K562 (cell line): ENCODE data around the gene TGFB1I1. TPM values are rescaled to one million over a fixed set of nuclear protein-coding genes. Genes with fewer than 3 reads are reported as not detected.

Experiments
- ATAC-seq: fragments of 200-7000 bp; cut with Tn5 transposase; 3 replicates; pipeline ENCODE4 v1.9.1; 2020; ENCODE audit warnings: moderate library complexity
- BruUV-seq: library from RNA; stranded (reverse); fragments of 400-500 nt; replicated peaks from 2 replicates; lab custom pipeline; 2021; lab: Mats Ljungman, UMichigan
- CTCF ChIA-PET: fragments of 300-600 bp; formaldehyde crosslinking; extraction: SDS; loops from one replicate; lab custom pipeline; 2021; ENCODE audit warnings: low intra/inter-chr PET ratio; lab: Yijun Ruan, JAX
- POLR2A ChIA-PET: fragments of 300-600, 350-650 bp; sonication (Branson Sonifier 250); formaldehyde crosslinking; extraction: SDS; loops from one replicate; lab custom pipeline; 2021; ENCODE audit warnings: antibody characterized with exemption, inconsistent platforms; lab: Yijun Ruan, JAX
- DNase-seq, 4 experiments: peaks; one replicate each; pipeline versions ENCODE4 v3.0.0 to v3.0.0-alpha.2; 2011 to 2018; ENCODE audit warnings: low spot score in 3 of 4, mixed read lengths in 3 of 4; ENCODE audit errors: extremely low read depth in 1 of 4
- FAIRE-seq: peaks from 2 replicates; lab custom pipeline; 2011; peaks lifted over from hg19 to GRCh38; lab: Jason Lieb, UNC
- H2AFZ ChIP-seq: 2 replicates; pipeline ENCODE4 v1.6.0; 2011; ENCODE audit warnings: low read depth, low read length, control low read depth, inconsistent platforms
- H3K27ac ChIP-seq: fragments of 200-600 bp; 3 replicates; pipeline ENCODE4 v1.8.0; 2011; ENCODE audit warnings: low read depth, mild to moderate bottlenecking, control low read depth, inconsistent platforms, low read length, moderate library complexity, mixed read lengths; ENCODE audit errors: extremely low read depth
- H3K27me3 ChIP-seq, 2 experiments: fragments of 300-600 bp in 1 of 2; 2 replicates in 1 of 2; 3 replicates in 1 of 2; pipeline versions ENCODE4 v1.6.0 to v1.8.0; 2011; ENCODE audit warnings: inconsistent platforms in 2 of 2, low read length in 2 of 2, mild to moderate bottlenecking in 1 of 2, mixed read lengths in 1 of 2, moderate library complexity in 1 of 2; ENCODE audit not compliant: control insufficient read depth in 2 of 2, insufficient read depth in 2 of 2
- H3K36me3 ChIP-seq: fragments of 300-600 bp; 3 replicates; pipeline ENCODE4 v1.8.0; 2011; ENCODE audit warnings: mild to moderate bottlenecking, low read length, inconsistent platforms; ENCODE audit not compliant: control insufficient read depth, insufficient read depth
- H3K4me1 ChIP-seq, 2 experiments: fragments of 200-600 bp in 1 of 2; replicated peaks in 1 of 2; 2 replicates in 1 of 2; 3 replicates in 1 of 2; pipeline versions ENCODE4 v1.5.1 to v1.8.0; 2011; ENCODE audit warnings: inconsistent platforms in 2 of 2, low read length in 2 of 2, mild to moderate bottlenecking in 1 of 2, mixed read lengths in 1 of 2, moderate library complexity in 1 of 2; ENCODE audit not compliant: control insufficient read depth in 2 of 2, insufficient read depth in 2 of 2
- H3K4me2 ChIP-seq: 2 replicates; pipeline ENCODE4 v1.6.1; 2011; ENCODE audit warnings: low read length, control low read depth, inconsistent platforms, mixed read lengths; ENCODE audit not compliant: insufficient read depth
- H3K4me3 ChIP-seq: fragments of 200-600 bp; sonication (generic), shearing (Covaris generic); 2 replicates; pipeline ENCODE4 v1.5.1; 2016; ENCODE audit warnings: control low read depth, inconsistent platforms
- H3K79me2 ChIP-seq: fragments of 200-600 bp; 3 replicates; pipeline ENCODE4 v1.8.0; 2011; ENCODE audit warnings: low read length, inconsistent platforms; ENCODE audit not compliant: control insufficient read depth, insufficient read depth
- H3K9ac ChIP-seq, 2 experiments: 2 replicates each; pipeline versions ENCODE4 v1.6.0 to v1.6.1; 2011; ENCODE audit warnings: low read depth in 2 of 2, low read length in 2 of 2, control low read depth in 1 of 2, inconsistent platforms in 1 of 2, mild to moderate bottlenecking in 1 of 2, mixed read lengths in 1 of 2; ENCODE audit not compliant: insufficient read depth in 1 of 2
- H3K9me1 ChIP-seq: one replicate; pipeline ENCODE4 v1.6.0; 2011; ENCODE audit warnings: inconsistent platforms, mild to moderate bottlenecking, low read length, moderate library complexity; ENCODE audit not compliant: control insufficient read depth, insufficient read depth
- H3K9me3 ChIP-seq: replicated peaks from 2 replicates; pipeline ENCODE4 v1.5.1; 2011; ENCODE audit warnings: low read depth, low read length, inconsistent platforms; ENCODE audit not compliant: control insufficient read depth, insufficient read depth
- H4K20me1 ChIP-seq: replicated peaks from 2 replicates; pipeline ENCODE4 v1.6.1; 2011; ENCODE audit warnings: low read length, inconsistent platforms, mixed read lengths; ENCODE audit not compliant: control insufficient read depth, insufficient read depth
- EHMT2 ChIP-seq: fragments of 450-650 bp; IDR thresholded peaks from 2 replicates; pipeline ENCODE4 v1.6.1; 2018; ENCODE audit warnings: antibody characterized with exemption
- FOXA1 ChIP-seq: fragments of 450-650 bp; IDR thresholded peaks from 2 replicates; pipeline ENCODE4 v1.6.1; 2016; ENCODE audit warnings: mild to moderate bottlenecking, borderline replicate concordance
- IRF2 ChIP-seq: sonication (generic); formaldehyde crosslinking; IDR thresholded peaks from 2 replicates; pipeline ENCODE4 v1.8.1; 2022; ENCODE audit warnings: mild to moderate bottlenecking, missing genetic modification reagents
- KDM1A ChIP-seq, 2 experiments: fragments of 450-650 bp; IDR thresholded peaks; 2 replicates each; pipeline ENCODE4 v1.6.1; 2016; ENCODE audit warnings: mild to moderate bottlenecking in 2 of 2
- MAFG ChIP-seq: fragments of 450-650 bp; conservative IDR thresholded peaks from 2 replicates; pipeline ENCODE4 v1.6.1; 2016; ENCODE audit warnings: missing genetic modification characterization, missing compliant biosample characterization
- MXI1 ChIP-seq: IDR thresholded peaks from 2 replicates; pipeline ENCODE4 v1.6.1; 2011; ENCODE audit warnings: low read depth, mild to moderate bottlenecking, improper control_type of control experiment, low read length
- SIX5 ChIP-seq, 2 experiments: IDR thresholded peaks; 2 replicates each; pipeline ENCODE4 v1.6.1; 2011; ENCODE audit warnings: low read length in 2 of 2, borderline replicate concordance in 1 of 2, low read depth in 1 of 2, mild to moderate bottlenecking in 1 of 2, moderate library complexity in 1 of 2; ENCODE audit not compliant: insufficient read depth in 1 of 2
- SMARCA4 ChIP-seq: fragments of 450-650 bp; IDR thresholded peaks from 2 replicates; pipeline ENCODE4 v1.6.1; 2016
- ZNF140 ChIP-seq: fragments of 250-450 bp; sonication (Bioruptor Pico); IDR thresholded peaks from 2 replicates; pipeline ENCODE4 v1.8.0; 2021; ENCODE audit warnings: moderate library complexity, mild to moderate bottlenecking, inconsistent platforms
- ZNF316 ChIP-seq: fragments of 450-650 bp; IDR thresholded peaks from 2 replicates; pipeline ENCODE4 v1.6.1; 2016
- ZNF57 ChIP-seq: fragments of 450-650 bp; formaldehyde crosslinking; IDR thresholded peaks from 2 replicates; pipeline ENCODE4 v1.4.0; 2020; ENCODE audit warnings: mild to moderate bottlenecking, moderate library complexity
- ZNF586 ChIP-seq: fragments of 450-650 bp; formaldehyde crosslinking; conservative IDR thresholded peaks from 2 replicates; pipeline ENCODE4 v1.4.0; 2020; ENCODE audit warnings: mild to moderate bottlenecking, moderate library complexity
- WGBS: fragments of 100-300 bp; shearing (Covaris generic); methylation state at CpG from one replicate; pipeline ENCODE4 v1.1.6; 2016; ENCODE audit warnings: low coverage, mixed read lengths; ENCODE audit not compliant: insufficient coverage; ENCODE audit errors: missing lambda C conversion rate; 5-methylcytosine and 5-hydroxymethylcytosine counted together
- in situ Hi-C: fragments of 300-500 bp; cut with MboI; formaldehyde crosslinking; loops from 4 replicates; pipeline ENCODE4 v1.15.0; 2018; ENCODE audit warnings: inconsistent platforms, mixed read lengths
- intact Hi-C: fragments of 100-400 bp; cut with micrococcal nuclease; formaldehyde crosslinking; loops from 2 replicates; pipeline ENCODE4 v1.14.2; 2022
- polyA plus RNA-seq, 8 experiments: library from polyadenylated mRNA; depleted of rRNA in 4 of 8; stranded (reverse) in 5 of 8; unstranded in 3 of 8; fragments of >200 nt; fragmentation: Nextera tagmentation in 2 of 8; fragmentation: Illumina TruSeq in 1 of 8; extraction: Ambion mirVana in 2 of 8; extraction: Trizol in 1 of 8; gene quantifications; 2 replicates each; pipeline versions ENCODE4 v1.2.1 to v1.2.3, GENCODE V29; 2011 to 2014; ENCODE audit warnings: inconsistent platforms in 1 of 8, missing spikeins in 1 of 8
- total RNA-seq, 7 experiments: library from RNA; depleted of rRNA in 6 of 7; stranded (reverse); fragments of >200 nt in 6 of 7; fragmentation: Illumina TruSeq in 2 of 7; extraction: Trizol in 2 of 7; gene quantifications; 2 replicates each; pipeline versions ENCODE4 v1.2.1 to v1.2.3, GENCODE V29; 2011 to 2021; ENCODE audit warnings: low replicate concordance in 1 of 7
- TF ChIP-seq, protein P1 (sequence below): fragments of 450-650 bp; IDR thresholded peaks from 2 replicates; pipeline ENCODE4 v1.6.1; 2018; ENCODE audit not compliant: partially characterized antibody
- TF ChIP-seq, protein P2 (sequence below): fragments of 250-450 bp; sonication (Bioruptor Pico); IDR thresholded peaks from 2 replicates; pipeline ENCODE4 v1.5.0; 2021; ENCODE audit warnings: mild to moderate bottlenecking, borderline replicate concordance

The TGFB1I1 gene
- total and polyA plus RNA-seq, 9 of the 15 experiments (the other 6 are each of a cell fraction or from before 2014, with no cell fraction given) = 0.04 to 0.91 (median 0.19) TPM

DNA sequence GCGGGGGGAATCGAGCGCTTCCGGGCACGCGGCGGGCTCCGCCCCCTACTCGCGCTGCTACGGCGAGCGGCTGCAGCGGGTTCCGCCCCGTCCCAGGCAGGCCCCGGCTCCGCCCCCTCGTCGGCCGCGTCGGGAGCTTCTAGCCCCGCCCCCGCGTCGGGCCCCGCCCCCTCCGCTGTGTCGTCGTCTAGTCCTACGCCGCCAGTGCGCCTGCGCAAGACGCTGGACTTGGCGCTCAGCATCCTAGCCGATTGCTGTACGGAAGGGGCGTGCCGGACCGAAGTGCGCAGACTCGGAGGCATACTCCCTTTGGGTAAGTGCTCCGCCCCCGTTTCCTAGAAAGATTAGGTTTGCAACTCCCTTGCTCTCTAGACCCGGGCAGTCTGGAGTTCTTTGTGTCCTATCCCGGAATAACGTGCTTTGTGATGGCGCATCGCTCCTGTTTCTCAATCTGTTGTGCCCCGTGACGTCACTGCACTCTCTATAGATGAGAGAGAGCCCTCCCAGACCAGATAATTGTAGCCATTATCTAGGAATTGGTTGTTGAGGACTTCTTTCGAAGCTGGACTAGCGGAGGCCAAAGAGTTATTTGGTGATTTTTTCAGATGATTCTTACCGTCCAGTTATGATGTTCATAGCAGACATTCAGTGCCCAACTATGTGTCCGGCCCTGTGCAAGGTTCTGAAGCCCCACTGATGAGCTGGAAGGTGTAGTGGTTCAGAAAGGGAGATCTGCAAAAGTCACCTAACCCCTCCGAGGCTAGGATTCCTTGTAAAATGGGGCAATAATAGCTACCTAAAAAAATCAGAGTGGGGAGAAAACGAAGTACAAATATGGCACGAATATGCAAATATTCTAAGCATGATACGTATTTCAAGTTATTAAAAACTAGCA, 12.0 kb upstream of the TGFB1I1 start:
- FAIRE-seq (peak; percentile 98), DNase-seq (peak; percentile 95 to 99 (median 96)), ATAC-seq (peak; percentile 82)
- ChIA-PET POLR2A (interaction anchor here (0.6 to 1.9 kb wide), 17 partner anchors 8 to 901 kb away, joined by 3 to 15 read pairs (median 4); partner anchors contain the start of genes FUS and RUSF1), CTCF (interaction anchor here (0.6 to 1.0 kb wide), 5 partner anchors 237 to 459 kb away, joined by 3 to 4 read pairs (median 3); no protein-coding TSS in a partner anchor)
- Histone ChIP-seq H3K79me2 (peaks cover 54% of the 10 kb centered on the region), H4K20me1 (peaks cover 4% of the 10 kb centered on the region), H3K27ac (peak overlapping the region; percentile 99), H3K4me3 (peak overlapping the region; percentile 83), H3K27me3 (no peaks in the 10 kb centered on the region), H3K9me1 (no peaks in the 10 kb centered on the region), H3K4me2 (peak overlapping the region; percentile 97), H2AFZ (peak overlapping the region; percentile 99), H3K36me3 (peaks cover 53% of the 10 kb centered on the region; the same call in 2 of the 3 replicates), H3K9me3 (no peaks in the 10 kb centered on the region), H3K9ac (peak overlapping the region; percentile 98 to 100), H3K4me1 (peaks cover 24 to 50% of the 10 kb centered on the region in 2 experiments)
- intact Hi-C loops (loop anchor here (5.0 to 10.0 kb wide), 3 partner anchors 47 to 505 kb away; partner anchors contain the start of genes RUSF1 and SETD1A), in situ Hi-C loops (loop anchor here (10.0 kb wide), 1 partner anchor 235 kb away; no protein-coding TSS in a partner anchor)
- BruUV-seq = no TSS peak
- under 1% methylated on average over 45 of the region's 61 CpGs for WGBS
- TF ChIP-seq ZNF586 (CRISPR knock-in tag) (no peak), SIX5 (IDR thresholded peaks at IDR 0.05; ENCODE audit: borderline replicate concordance in 1 of 2, insufficient read depth in 1 of 2, low read depth in 1 of 2, low read length in 2 of 2) (no peak), ZNF140 (CRISPR knock-in tag) (no peak), ZNF316 (no peak), MAFG (tag) (no peak), IRF2 (CRISPR knock-in tag) (no peak), SMARCA4 (no peak; the same call in 1 of the 2 replicates), KDM1A (IDR thresholded peaks at IDR 0.05) (no peak), MXI1 (no peak), EHMT2 (no peak), ZNF57 (CRISPR knock-in tag) (no peak), FOXA1 (no peak)
- TF ChIP-seq, protein P1, sequence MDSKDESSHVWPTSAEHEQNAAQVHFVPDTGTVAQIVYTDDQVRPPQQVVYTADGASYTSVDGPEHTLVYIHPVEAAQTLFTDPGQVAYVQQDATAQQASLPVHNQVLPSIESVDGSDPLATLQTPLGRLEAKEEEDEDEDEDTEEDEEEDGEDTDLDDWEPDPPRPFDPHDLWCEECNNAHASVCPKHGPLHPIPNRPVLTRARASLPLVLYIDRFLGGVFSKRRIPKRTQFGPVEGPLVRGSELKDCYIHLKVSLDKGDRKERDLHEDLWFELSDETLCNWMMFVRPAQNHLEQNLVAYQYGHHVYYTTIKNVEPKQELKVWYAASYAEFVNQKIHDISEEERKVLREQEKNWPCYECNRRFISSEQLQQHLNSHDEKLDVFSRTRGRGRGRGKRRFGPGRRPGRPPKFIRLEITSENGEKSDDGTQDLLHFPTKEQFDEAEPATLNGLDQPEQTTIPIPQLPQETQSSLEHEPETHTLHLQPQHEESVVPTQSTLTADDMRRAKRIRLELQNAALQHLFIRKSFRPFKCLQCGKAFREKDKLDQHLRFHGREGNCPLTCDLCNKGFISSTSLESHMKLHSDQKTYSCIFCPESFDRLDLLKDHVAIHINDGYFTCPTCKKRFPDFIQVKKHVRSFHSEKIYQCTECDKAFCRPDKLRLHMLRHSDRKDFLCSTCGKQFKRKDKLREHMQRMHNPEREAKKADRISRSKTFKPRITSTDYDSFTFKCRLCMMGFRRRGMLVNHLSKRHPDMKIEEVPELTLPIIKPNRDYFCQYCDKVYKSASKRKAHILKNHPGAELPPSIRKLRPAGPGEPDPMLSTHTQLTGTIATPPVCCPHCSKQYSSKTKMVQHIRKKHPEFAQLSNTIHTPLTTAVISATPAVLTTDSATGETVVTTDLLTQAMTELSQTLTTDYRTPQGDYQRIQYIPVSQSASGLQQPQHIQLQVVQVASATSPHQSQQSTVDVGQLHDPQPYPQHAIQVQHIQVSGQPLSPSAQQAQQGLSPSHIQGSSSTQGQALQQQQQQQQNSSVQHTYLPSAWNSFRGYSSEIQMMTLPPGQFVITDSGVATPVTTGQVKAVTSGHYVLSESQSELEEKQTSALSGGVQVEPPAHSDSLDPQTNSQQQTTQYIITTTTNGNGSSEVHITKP = peak; percentile 33
- TF ChIP-seq, protein P2, sequence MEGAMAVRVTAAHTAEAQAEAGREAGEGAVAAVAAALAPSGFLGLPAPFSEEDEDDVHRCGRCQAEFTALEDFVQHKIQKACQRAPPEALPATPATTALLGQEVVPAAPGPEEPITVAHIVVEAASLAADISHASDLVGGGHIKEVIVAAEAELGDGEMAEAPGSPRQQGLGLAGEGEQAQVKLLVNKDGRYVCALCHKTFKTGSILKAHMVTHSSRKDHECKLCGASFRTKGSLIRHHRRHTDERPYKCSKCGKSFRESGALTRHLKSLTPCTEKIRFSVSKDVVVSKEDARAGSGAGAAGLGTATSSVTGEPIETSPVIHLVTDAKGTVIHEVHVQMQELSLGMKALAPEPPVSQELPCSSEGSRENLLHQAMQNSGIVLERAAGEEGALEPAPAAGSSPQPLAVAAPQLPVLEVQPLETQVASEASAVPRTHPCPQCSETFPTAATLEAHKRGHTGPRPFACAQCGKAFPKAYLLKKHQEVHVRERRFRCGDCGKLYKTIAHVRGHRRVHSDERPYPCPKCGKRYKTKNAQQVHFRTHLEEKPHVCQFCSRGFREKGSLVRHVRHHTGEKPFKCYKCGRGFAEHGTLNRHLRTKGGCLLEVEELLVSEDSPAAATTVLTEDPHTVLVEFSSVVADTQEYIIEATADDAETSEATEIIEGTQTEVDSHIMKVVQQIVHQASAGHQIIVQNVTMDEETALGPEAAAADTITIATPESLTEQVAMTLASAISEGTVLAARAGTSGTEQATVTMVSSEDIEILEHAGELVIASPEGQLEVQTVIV (CRISPR knock-in tag) = no peak
